ENCODE measurements around the gene MOSMO. TPM values are rescaled to one million over a fixed set of nuclear protein-coding genes. Genes with fewer than 3 reads are reported as not detected.

MOSMO gene
- total RNA-seq, 1 experiment from 2014 or later, result 12.4 TPM

DNA sequence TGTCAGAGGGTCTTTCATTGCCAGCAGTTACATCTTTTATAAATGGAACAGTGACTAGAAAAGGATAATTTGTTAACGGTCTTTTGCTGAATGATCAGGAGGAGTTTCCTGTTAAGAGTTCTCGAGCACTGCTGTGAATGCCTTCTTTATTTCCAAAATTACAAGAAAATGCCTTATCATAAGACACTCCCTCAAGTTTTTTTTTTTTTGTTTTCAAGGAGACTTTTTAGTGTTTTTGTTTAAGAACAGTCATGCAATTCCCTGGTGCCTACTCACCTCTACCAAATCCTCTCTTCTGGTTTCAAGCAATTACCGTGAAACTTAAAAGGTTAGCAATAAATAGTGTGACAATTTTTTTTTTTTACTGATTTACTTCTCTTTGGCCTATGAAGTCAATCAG lies 65.4 kb downstream of the MOSMO start:
- no peaks in the 10 kb centered on the region for H4K20me1 ChIP-seq (ENCODE audit: low read length)
- ChIA-PET CTCF (interaction anchor here (0.7 kb wide), 1 partner anchor 72 kb away, joined by 3 read pairs; no protein-coding TSS in a partner anchor), POLR2A (ENCODE audit: unreplicated experiment) (interaction anchor here (0.6 kb wide), 1 partner anchor 65 kb away, joined by 4 read pairs; no protein-coding TSS in a partner anchor)
- H3K9ac ChIP-seq (ENCODE audit: low read length), result no peak overlapping the region
- H3F3A ChIP-seq (ENCODE audit: low read length, unreplicated experiment), result no peaks in the 10 kb centered on the region
- H3K27me3 ChIP-seq (ENCODE audit: low read length), result no peaks in the 10 kb centered on the region
- H3K4me2 ChIP-seq (ENCODE audit: low read length), result no peak overlapping the region
- peaks cover 57% of the 10 kb centered on the region for H3K79me2 ChIP-seq (ENCODE audit: low read length)
- no peak overlapping the region for H3K4me3 ChIP-seq (ENCODE audit: low read length)
- intact Hi-C loops (cut with micrococcal nuclease), result no loop called here
- TF ChIP-seq EZH2phosphoT487 (IDR thresholded peaks at IDR 0.05; ENCODE audit: borderline replicate concordance, low read length), result no peak
- TF ChIP-seq, protein P1, sequence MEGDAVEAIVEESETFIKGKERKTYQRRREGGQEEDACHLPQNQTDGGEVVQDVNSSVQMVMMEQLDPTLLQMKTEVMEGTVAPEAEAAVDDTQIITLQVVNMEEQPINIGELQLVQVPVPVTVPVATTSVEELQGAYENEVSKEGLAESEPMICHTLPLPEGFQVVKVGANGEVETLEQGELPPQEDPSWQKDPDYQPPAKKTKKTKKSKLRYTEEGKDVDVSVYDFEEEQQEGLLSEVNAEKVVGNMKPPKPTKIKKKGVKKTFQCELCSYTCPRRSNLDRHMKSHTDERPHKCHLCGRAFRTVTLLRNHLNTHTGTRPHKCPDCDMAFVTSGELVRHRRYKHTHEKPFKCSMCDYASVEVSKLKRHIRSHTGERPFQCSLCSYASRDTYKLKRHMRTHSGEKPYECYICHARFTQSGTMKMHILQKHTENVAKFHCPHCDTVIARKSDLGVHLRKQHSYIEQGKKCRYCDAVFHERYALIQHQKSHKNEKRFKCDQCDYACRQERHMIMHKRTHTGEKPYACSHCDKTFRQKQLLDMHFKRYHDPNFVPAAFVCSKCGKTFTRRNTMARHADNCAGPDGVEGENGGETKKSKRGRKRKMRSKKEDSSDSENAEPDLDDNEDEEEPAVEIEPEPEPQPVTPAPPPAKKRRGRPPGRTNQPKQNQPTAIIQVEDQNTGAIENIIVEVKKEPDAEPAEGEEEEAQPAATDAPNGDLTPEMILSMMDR (conservative IDR thresholded peaks at IDR 0.05; ENCODE audit: low read depth, low read length), result no peak
- no peak for TF ChIP-seq EZH2 (IDR thresholded peaks at IDR 0.05; ENCODE audit: low read length, unreplicated experiment)
- H3K36me3 ChIP-seq (ENCODE audit: low read depth, low read length), result peaks cover 9% of the 10 kb centered on the region
- H3K9me2 ChIP-seq (replicated peaks; ENCODE audit: low read length), result no peaks in the 10 kb centered on the region
- H2AFZ ChIP-seq (ENCODE audit: low read length), result no peak overlapping the region
- no peaks in the 10 kb centered on the region for H3K9me3 ChIP-seq (ENCODE audit: low read length)
- ATAC-seq (no peak), DNase-seq (no peak)
- H3K4me1 ChIP-seq (ENCODE audit: insufficient read depth, low read length), result peaks cover 18% of the 10 kb centered on the region
- no peak overlapping the region for H3K27ac ChIP-seq (ENCODE audit: low read length)
- BruUV-seq (replicated peaks), result no TSS peak

DNA sequence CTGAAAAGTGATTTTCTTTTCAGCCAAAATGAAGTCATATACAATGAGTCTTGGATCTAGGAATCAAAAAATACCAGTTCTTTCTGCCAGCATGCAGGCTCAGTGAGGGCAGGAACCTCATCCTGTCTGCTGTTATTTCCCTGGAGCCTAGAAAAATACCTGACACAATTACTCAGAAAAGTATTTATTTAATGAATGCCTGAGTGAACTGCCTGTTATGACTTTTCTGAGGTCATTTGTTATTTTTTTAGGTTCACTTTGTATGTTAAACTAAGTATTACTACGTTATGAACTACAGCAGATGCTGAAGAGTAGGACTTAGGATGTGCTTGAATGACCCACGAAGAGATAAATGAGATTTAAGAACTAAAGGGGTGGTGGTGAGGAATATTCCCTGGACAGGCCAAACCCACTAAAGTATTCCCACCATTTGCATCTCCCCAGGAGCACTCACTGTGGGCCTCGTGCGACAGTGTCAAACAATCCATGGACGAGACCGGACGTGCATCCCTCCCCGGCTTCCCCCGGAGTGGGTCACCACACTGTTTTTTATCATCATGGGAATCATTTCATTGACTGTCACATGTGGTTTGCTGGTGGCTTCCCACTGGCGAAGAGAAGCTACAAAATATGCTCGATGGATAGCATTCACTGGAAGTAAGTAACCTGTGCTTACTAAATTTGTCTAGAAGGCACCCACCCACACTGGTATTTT lies 67.3 kb downstream of the MOSMO start:
- H3K4me3 ChIP-seq (ENCODE audit: low read length), result no peak overlapping the region
- no peaks in the 10 kb centered on the region for H3F3A ChIP-seq (ENCODE audit: low read length, unreplicated experiment)
- ATAC-seq (no peak; the same call in 1 of the 2 replicates), DNase-seq (peak; percentile 30)
- ChIA-PET POLR2A (ENCODE audit: unreplicated experiment) (no interaction called here), CTCF (no interaction called here)
- BruUV-seq (replicated peaks), result no TSS peak
- H3K27ac ChIP-seq (ENCODE audit: low read length), result no peak overlapping the region
- no peaks in the 10 kb centered on the region for H3K9me3 ChIP-seq (ENCODE audit: low read length)
- H3K4me2 ChIP-seq (ENCODE audit: low read length), result no peak overlapping the region
- H4K20me1 ChIP-seq (ENCODE audit: low read length), result no peaks in the 10 kb centered on the region
- H3K79me2 ChIP-seq (ENCODE audit: low read length), result peaks cover 38% of the 10 kb centered on the region
- no peaks in the 10 kb centered on the region for H3K27me3 ChIP-seq (ENCODE audit: low read length)
- H3K36me3 ChIP-seq (ENCODE audit: low read depth, low read length), result peaks cover 19% of the 10 kb centered on the region
- no peaks in the 10 kb centered on the region for H3K9me2 ChIP-seq (replicated peaks; ENCODE audit: low read length)
- peaks cover 18% of the 10 kb centered on the region for H3K4me1 ChIP-seq (ENCODE audit: insufficient read depth, low read length)
- intact Hi-C loops (cut with micrococcal nuclease), result loop anchor here (5.0 kb wide), 3 partner anchors 33 to 123 kb away; partner anchors contain the start of gene UQCRC2
- TF ChIP-seq EZH2 (IDR thresholded peaks at IDR 0.05; ENCODE audit: low read length, unreplicated experiment) (no peak), EZH2phosphoT487 (IDR thresholded peaks at IDR 0.05; ENCODE audit: borderline replicate concordance, low read length) (no peak)
- TF ChIP-seq, protein P1 (conservative IDR thresholded peaks at IDR 0.05; ENCODE audit: low read depth, low read length), result no peak
- no peak overlapping the region for H2AFZ ChIP-seq (ENCODE audit: low read length)
- H3K9ac ChIP-seq (ENCODE audit: low read length), result no peak overlapping the region

DNA sequence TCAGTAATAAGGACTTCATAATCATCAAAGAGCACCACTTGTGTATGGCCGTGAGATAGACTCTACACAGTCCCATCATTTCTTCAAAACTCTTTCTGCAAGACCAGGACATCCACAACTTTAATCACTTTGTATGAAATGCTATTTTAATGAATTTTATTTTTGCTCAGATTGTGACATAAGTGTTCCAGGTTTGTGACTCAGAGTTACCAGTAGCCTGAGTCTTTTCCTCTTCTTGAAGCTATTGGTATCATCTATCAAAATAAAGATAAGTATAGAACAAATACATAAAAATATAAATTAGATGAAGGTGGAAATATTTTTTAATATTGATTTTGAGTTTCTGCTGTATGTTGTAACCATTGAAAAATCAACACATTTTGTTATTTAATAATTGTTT lies 67.9 kb downstream of the MOSMO start:
- no peak overlapping the region for H3K27ac ChIP-seq (ENCODE audit: low read length)
- H3K27me3 ChIP-seq (ENCODE audit: low read length), result no peaks in the 10 kb centered on the region
- no peaks in the 10 kb centered on the region for H3K9me2 ChIP-seq (replicated peaks; ENCODE audit: low read length)
- no peak overlapping the region for H3K4me2 ChIP-seq (ENCODE audit: low read length)
- no peaks in the 10 kb centered on the region for H4K20me1 ChIP-seq (ENCODE audit: low read length)
- TF ChIP-seq EZH2phosphoT487 (IDR thresholded peaks at IDR 0.05; ENCODE audit: borderline replicate concordance, low read length), result no peak
- TF ChIP-seq, protein P1 (conservative IDR thresholded peaks at IDR 0.05; ENCODE audit: low read depth, low read length), result no peak
- H3K36me3 ChIP-seq (ENCODE audit: low read depth, low read length), result peaks cover 19% of the 10 kb centered on the region
- peaks cover 18% of the 10 kb centered on the region for H3K4me1 ChIP-seq (ENCODE audit: insufficient read depth, low read length)
- BruUV-seq (replicated peaks), result no TSS peak
- H3K9me3 ChIP-seq (ENCODE audit: low read length), result no peaks in the 10 kb centered on the region
- POLR2A ChIA-PET (ENCODE audit: unreplicated experiment), result no interaction called here
- intact Hi-C loops (cut with micrococcal nuclease), result loop anchor here (2.0 to 5.0 kb wide), 4 partner anchors 33 to 123 kb away; partner anchors contain the start of gene UQCRC2
- H3K79me2 ChIP-seq (ENCODE audit: low read length), result peaks cover 38% of the 10 kb centered on the region
- no peak overlapping the region for H3K9ac ChIP-seq (ENCODE audit: low read length)
- CTCF ChIA-PET, result no interaction called here
- DNase-seq, result no peak
- no peak overlapping the region for H2AFZ ChIP-seq (ENCODE audit: low read length)
- H3K4me3 ChIP-seq (ENCODE audit: low read length), result no peak overlapping the region
- no peaks in the 10 kb centered on the region for H3F3A ChIP-seq (ENCODE audit: low read length, unreplicated experiment)
- ATAC-seq, result no peak
